OCI-LY1 (cell line): ENCODE data around the gene LGSN.

ENCODE experiments used
- CTCF ChIP-seq: fragments of 200-600 bp; sonication (generic), shearing (Covaris generic); IDR thresholded peaks from 2 replicates; pipeline ENCODE4 v1.5.1; 2017; ENCODE audit warnings: mild to moderate bottlenecking, antibody characterized with exemption, low read length, moderate library complexity, mixed read lengths
- EZH2 ChIP-seq: fragments of 200-600 bp; sonication (generic), shearing (Covaris generic); IDR thresholded peaks from 2 replicates; pipeline ENCODE4 v1.8.0; 2017; ENCODE audit warnings: borderline replicate concordance, mixed run types, mild to moderate bottlenecking, antibody characterized with exemption, low read length, moderate library complexity, mixed read lengths

DNA sequence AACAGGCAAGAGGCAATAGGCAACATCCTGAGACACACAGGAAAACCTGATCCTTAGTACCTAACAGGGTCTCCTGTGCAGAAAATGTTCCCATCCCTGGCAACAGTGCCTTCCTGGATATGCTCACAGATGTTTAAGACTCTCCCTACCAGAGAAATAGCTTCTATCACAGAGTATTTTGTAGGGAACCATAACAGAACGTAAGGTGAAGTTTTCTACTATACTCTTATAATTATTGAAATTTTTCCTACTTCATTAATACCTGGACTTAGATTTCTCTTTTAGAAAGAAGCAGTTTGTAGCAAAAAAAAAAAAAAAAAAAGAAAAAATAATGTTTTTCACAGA is 33.5 kb upstream of the LGSN start:
- TF ChIP-seq EZH2 (no peak), CTCF (no peak)
